Neural cell (in vitro differentiated cells): Measurements from ENCODE around the gene CLUH. TPM values are rescaled to one million over a fixed set of nuclear protein-coding genes. Genes with fewer than 3 reads are reported as not detected.

Experiments
- H2AFZ ChIP-seq: fragments of 200-600, 300-800 bp; sonication (generic), shearing (Covaris generic); 2 replicates; pipeline ENCODE4 v1.6.0; 2014; ENCODE audit warnings: low read depth, mild to moderate bottlenecking, antibody characterized with exemption, low read length, moderate library complexity
- H3F3A ChIP-seq: fragments of 200-600 bp; shearing (Covaris generic); 2 replicates; pipeline ENCODE4 v1.6.1; 2016; ENCODE audit warnings: mild to moderate bottlenecking, moderate library complexity, mixed read lengths, antibody characterized with exemption, low read length; ENCODE audit not compliant: insufficient read depth, poor library complexity, severe bottlenecking
- H3K27ac ChIP-seq: fragments of 200-600, 300-800 bp; sonication (generic), shearing (Covaris generic); 2 replicates; pipeline ENCODE4 v1.5.1; 2014; ENCODE audit warnings: mild to moderate bottlenecking, low read length, moderate library complexity
- H3K27me3 ChIP-seq: fragments of 300-800, 200-600 bp; sonication (generic), shearing (Covaris generic); 2 replicates; pipeline ENCODE4 v1.6.0; 2014; ENCODE audit warnings: mild to moderate bottlenecking, low read depth, low read length, moderate library complexity; ENCODE audit not compliant: insufficient read depth
- H3K36me3 ChIP-seq: fragments of 300-800, 200-600 bp; sonication (generic), shearing (Covaris generic); 2 replicates; pipeline ENCODE4 v1.5.1; 2014; ENCODE audit warnings: mild to moderate bottlenecking, antibody characterized with exemption, low read length, moderate library complexity; ENCODE audit not compliant: insufficient read depth
- H3K4me2 ChIP-seq: fragments of 300-800, 200-600 bp; sonication (generic), shearing (Covaris generic); 2 replicates; pipeline ENCODE4 v1.6.0; 2014; ENCODE audit warnings: mild to moderate bottlenecking, low read length
- H3K4me3 ChIP-seq: fragments of 300-800, 200-600 bp; sonication (generic), shearing (Covaris generic); 2 replicates; pipeline ENCODE4 v1.5.1; 2014; ENCODE audit warnings: mild to moderate bottlenecking, low read length, moderate library complexity
- H3K79me2 ChIP-seq: fragments of 200-600 bp; shearing (Covaris generic); replicated peaks from 2 replicates; pipeline ENCODE4 v1.6.0; 2014; ENCODE audit warnings: mild to moderate bottlenecking, low read length, moderate library complexity; ENCODE audit not compliant: insufficient read depth
- H3K9ac ChIP-seq: fragments of 300-800, 200-600 bp; sonication (generic), shearing (Covaris generic); 2 replicates; pipeline ENCODE4 v1.6.1; 2016; ENCODE audit warnings: mild to moderate bottlenecking, low read length, mixed read lengths
- H3K9me2 ChIP-seq: fragments of 200-600 bp; shearing (Covaris generic); 2 replicates; pipeline ENCODE4 v1.6.1; 2016; ENCODE audit warnings: mild to moderate bottlenecking, low read length, mixed read lengths; ENCODE audit not compliant: insufficient read depth
- H3K9me3 ChIP-seq: fragments of 200-600, 300-800 bp; sonication (generic), shearing (Covaris generic); 2 replicates; pipeline ENCODE4 v1.6.1; 2016; ENCODE audit warnings: mild to moderate bottlenecking, mixed run types, low read length, moderate library complexity, mixed read lengths
- H4K20me1 ChIP-seq: fragments of 200-600 bp; shearing (Covaris generic); 2 replicates; pipeline ENCODE4 v1.6.1; 2016; ENCODE audit warnings: mild to moderate bottlenecking, mixed run types; ENCODE audit not compliant: insufficient read depth
- EP300 ChIP-seq: fragments of 450-650 bp; conservative IDR thresholded peaks from 2 replicates; pipeline ENCODE4 v1.6.1; 2014; ENCODE audit warnings: antibody characterized with exemption, mild to moderate bottlenecking, moderate library complexity; ENCODE audit not compliant: poor library complexity, severe bottlenecking
- EZH2 ChIP-seq: fragments of 200-600, 300-800 bp; shearing (Covaris generic), sonication (generic); IDR thresholded peaks from 2 replicates; pipeline ENCODE4 v1.6.1; 2014; ENCODE audit warnings: antibody characterized with exemption, low read length, borderline replicate concordance, mild to moderate bottlenecking; ENCODE audit not compliant: insufficient read depth, poor library complexity, severe bottlenecking
- MXI1 ChIP-seq: fragments of 450-650 bp; conservative IDR thresholded peaks from 2 replicates; pipeline ENCODE4 v1.6.1; 2014; ENCODE audit warnings: antibody characterized with exemption, mild to moderate bottlenecking; ENCODE audit not compliant: poor library complexity, severe bottlenecking
- POLR2AphosphoS5 ChIP-seq: IDR thresholded peaks from 2 replicates; pipeline ENCODE4 v1.6.1; 2012
- RAD21 ChIP-seq: fragments of 450-650 bp; conservative IDR thresholded peaks from 2 replicates; pipeline ENCODE4 v1.6.1; 2014; ENCODE audit warnings: antibody characterized with exemption, mild to moderate bottlenecking, moderate library complexity
- SMC3 ChIP-seq: fragments of 450-650 bp; conservative IDR thresholded peaks from 2 replicates; pipeline ENCODE4 v1.6.1; 2014; ENCODE audit warnings: antibody characterized with exemption, mild to moderate bottlenecking, moderate library complexity; ENCODE audit not compliant: poor library complexity
- TAF1 ChIP-seq: IDR thresholded peaks from 2 replicates; pipeline ENCODE4 v1.6.1; 2012; ENCODE audit warnings: low read depth
- polyA plus RNA-seq: library from polyadenylated mRNA; depleted of rRNA; stranded (reverse); fragments of >200 nt; gene quantifications from 2 replicates; pipeline ENCODE4 v1.2.3, GENCODE V29; 2014
- TF ChIP-seq, protein P1 (sequence below): fragments of 450-650 bp; IDR thresholded peaks from 2 replicates; pipeline ENCODE4 v1.5.1; 2014; ENCODE audit warnings: antibody characterized with exemption, mild to moderate bottlenecking, moderate library complexity; ENCODE audit not compliant: poor library complexity, severe bottlenecking
- TF ChIP-seq, protein P2 (sequence below): IDR thresholded peaks from 2 replicates; pipeline ENCODE4 v1.6.1; 2012; ENCODE audit warnings: borderline replicate concordance

The CLUH gene
- polyA plus RNA-seq, 1 donor from 2014 or later, result 18.6 TPM

GRCh38 chr17:2703606-2704005 lies 8.0 kb downstream of the CLUH start:
- H3K4me2 ChIP-seq, result no peak overlapping the region
- H3K27ac ChIP-seq, result no peak overlapping the region
- no peak overlapping the region for H2AFZ ChIP-seq
- no peak overlapping the region for H3K4me3 ChIP-seq
- TF ChIP-seq SMC3, result no peak
- TF ChIP-seq, protein P1, sequence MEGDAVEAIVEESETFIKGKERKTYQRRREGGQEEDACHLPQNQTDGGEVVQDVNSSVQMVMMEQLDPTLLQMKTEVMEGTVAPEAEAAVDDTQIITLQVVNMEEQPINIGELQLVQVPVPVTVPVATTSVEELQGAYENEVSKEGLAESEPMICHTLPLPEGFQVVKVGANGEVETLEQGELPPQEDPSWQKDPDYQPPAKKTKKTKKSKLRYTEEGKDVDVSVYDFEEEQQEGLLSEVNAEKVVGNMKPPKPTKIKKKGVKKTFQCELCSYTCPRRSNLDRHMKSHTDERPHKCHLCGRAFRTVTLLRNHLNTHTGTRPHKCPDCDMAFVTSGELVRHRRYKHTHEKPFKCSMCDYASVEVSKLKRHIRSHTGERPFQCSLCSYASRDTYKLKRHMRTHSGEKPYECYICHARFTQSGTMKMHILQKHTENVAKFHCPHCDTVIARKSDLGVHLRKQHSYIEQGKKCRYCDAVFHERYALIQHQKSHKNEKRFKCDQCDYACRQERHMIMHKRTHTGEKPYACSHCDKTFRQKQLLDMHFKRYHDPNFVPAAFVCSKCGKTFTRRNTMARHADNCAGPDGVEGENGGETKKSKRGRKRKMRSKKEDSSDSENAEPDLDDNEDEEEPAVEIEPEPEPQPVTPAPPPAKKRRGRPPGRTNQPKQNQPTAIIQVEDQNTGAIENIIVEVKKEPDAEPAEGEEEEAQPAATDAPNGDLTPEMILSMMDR, result no peak
- TF ChIP-seq RAD21, result no peak
- TF ChIP-seq TAF1, result no peak
- TF ChIP-seq MXI1, result no peak
- TF ChIP-seq, protein P2, sequence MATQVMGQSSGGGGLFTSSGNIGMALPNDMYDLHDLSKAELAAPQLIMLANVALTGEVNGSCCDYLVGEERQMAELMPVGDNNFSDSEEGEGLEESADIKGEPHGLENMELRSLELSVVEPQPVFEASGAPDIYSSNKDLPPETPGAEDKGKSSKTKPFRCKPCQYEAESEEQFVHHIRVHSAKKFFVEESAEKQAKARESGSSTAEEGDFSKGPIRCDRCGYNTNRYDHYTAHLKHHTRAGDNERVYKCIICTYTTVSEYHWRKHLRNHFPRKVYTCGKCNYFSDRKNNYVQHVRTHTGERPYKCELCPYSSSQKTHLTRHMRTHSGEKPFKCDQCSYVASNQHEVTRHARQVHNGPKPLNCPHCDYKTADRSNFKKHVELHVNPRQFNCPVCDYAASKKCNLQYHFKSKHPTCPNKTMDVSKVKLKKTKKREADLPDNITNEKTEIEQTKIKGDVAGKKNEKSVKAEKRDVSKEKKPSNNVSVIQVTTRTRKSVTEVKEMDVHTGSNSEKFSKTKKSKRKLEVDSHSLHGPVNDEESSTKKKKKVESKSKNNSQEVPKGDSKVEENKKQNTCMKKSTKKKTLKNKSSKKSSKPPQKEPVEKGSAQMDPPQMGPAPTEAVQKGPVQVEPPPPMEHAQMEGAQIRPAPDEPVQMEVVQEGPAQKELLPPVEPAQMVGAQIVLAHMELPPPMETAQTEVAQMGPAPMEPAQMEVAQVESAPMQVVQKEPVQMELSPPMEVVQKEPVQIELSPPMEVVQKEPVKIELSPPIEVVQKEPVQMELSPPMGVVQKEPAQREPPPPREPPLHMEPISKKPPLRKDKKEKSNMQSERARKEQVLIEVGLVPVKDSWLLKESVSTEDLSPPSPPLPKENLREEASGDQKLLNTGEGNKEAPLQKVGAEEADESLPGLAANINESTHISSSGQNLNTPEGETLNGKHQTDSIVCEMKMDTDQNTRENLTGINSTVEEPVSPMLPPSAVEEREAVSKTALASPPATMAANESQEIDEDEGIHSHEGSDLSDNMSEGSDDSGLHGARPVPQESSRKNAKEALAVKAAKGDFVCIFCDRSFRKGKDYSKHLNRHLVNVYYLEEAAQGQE, result no peak
- TF ChIP-seq EP300, result no peak
- no peak for TF ChIP-seq EZH2
- TF ChIP-seq POLR2AphosphoS5, result no peak
- H3K9ac ChIP-seq, result no peak overlapping the region
- no peaks in the 10 kb centered on the region for H3K9me3 ChIP-seq
- H3K36me3 ChIP-seq, result no peaks in the 10 kb centered on the region
- no peaks in the 10 kb centered on the region for H3K27me3 ChIP-seq
- H4K20me1 ChIP-seq, result no peaks in the 10 kb centered on the region
- H3K9me2 ChIP-seq, result no peaks in the 10 kb centered on the region
- H3F3A ChIP-seq, result no peaks in the 10 kb centered on the region
- no peaks in the 10 kb centered on the region for H3K79me2 ChIP-seq

DNA sequence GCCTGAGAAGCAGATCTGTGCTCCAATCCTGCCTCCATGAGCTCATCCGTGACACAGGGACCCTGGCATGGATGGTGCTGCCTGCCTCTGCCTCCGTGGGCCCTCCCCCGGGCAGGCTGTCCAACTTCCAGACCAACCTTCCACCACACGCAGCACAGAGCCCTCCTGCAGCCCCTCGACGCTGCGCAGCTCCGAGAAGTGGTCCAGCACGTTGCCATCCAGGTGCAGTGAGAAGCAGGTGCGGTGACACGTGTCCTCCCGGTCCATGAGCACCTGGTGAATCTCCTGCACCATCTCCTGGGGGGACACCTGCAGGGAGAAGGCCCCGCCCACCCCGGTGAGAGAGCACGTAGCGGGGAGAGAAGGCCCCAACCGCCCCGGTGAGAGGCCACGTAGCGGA lies 8.4 kb downstream of the CLUH start:
- Histone ChIP-seq H3K9ac (no peak overlapping the region), H3K27ac (no peak overlapping the region), H2AFZ (no peak overlapping the region), H3K36me3 (no peaks in the 10 kb centered on the region), H3K9me3 (no peaks in the 10 kb centered on the region), H3K4me2 (no peak overlapping the region), H3K9me2 (no peaks in the 10 kb centered on the region), H3F3A (no peaks in the 10 kb centered on the region), H3K4me3 (no peak overlapping the region), H3K27me3 (no peaks in the 10 kb centered on the region), H3K79me2 (no peaks in the 10 kb centered on the region), H4K20me1 (no peaks in the 10 kb centered on the region)
- TF ChIP-seq TAF1 (no peak), RAD21 (no peak), SMC3 (no peak), EZH2 (no peak), MXI1 (no peak), POLR2AphosphoS5 (no peak), EP300 (no peak)
- TF ChIP-seq, protein P1, result no peak
- TF ChIP-seq, protein P2, result no peak
